Measurements from ENCODE around the gene TOB2.
"Not testable (repeated sequence)": the region's sequence is repeated elsewhere in the genome, so short reads cannot be mapped to it uniquely, and the experiment has no call there.

Gene TOB2

DNA sequence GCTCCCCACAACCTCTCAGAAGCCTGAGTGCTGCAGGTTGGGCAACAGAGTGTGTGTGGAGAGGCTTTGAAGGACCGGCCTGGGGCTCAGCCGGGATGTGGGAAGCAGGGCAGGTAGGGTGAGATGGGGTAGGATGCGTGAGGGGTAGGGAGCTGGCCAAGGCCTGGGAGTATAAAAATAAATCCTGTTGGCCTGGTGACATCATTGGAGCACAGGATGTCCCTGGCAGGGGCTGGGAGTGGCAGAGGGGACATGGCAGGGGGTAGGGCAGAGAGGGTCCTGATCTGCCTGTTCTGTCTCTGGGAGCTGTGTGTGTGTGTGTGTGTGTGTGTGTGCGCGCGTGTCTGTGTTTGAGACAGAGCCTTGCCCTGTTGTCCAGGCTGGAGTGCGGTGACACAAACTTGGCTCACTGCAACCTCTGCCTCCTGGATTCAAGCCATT, 36.3 kb downstream of the TOB2 start:
- Histone ChIP-seq H3K36me3 (ENCODE audit: control insufficient read depth, low read depth, low read length) (no peaks in the 10 kb centered on the region), H3K9ac (ENCODE audit: low read length) (no peak overlapping the region), H3K4me3 (ENCODE audit: low read length) (no peak overlapping the region), H3K4me1 (ENCODE audit: control insufficient read depth, low read depth, low read length) (peaks cover 9% of the 10 kb centered on the region), H3K9me3 (ENCODE audit: control insufficient read depth, low read depth, low read length) (no peaks in the 10 kb centered on the region), H3K27me3 (ENCODE audit: control insufficient read depth, insufficient read depth, low read length) (no peaks in the 10 kb centered on the region), H3K27ac (ENCODE audit: low read length) (no peak overlapping the region)

DNA sequence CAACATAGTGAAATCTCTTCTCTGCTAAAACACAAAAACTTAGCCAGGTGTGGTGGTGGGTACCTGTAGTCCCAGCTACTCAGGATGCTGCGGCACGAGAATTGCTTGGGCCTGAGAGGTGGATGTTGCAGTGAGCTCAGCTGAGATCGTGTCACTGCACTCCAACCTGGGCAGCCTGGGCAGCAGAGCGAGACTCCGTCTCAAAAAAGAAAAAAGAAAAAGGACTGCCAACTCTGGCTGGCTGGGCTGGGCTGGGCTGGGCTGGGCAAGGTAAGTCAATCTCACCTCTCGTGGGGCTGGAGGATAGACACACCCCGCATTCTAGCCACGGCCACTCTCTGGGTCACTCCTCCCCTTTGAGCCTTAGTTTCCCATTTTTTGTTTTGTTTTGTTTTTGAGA, 37.9 kb downstream of the TOB2 start:
- Histone ChIP-seq H3K9ac (ENCODE audit: low read length) (no peak overlapping the region), H3K36me3 (ENCODE audit: control insufficient read depth, low read depth, low read length) (no peaks in the 10 kb centered on the region), H3K4me3 (ENCODE audit: low read length) (no peak overlapping the region), H3K4me1 (ENCODE audit: control insufficient read depth, low read depth, low read length) (peaks cover 4% of the 10 kb centered on the region), H3K27me3 (ENCODE audit: control insufficient read depth, insufficient read depth, low read length) (no peaks in the 10 kb centered on the region), H3K9me3 (ENCODE audit: control insufficient read depth, low read depth, low read length) (no peaks in the 10 kb centered on the region), H3K27ac (ENCODE audit: low read length) (no peak overlapping the region)

DNA sequence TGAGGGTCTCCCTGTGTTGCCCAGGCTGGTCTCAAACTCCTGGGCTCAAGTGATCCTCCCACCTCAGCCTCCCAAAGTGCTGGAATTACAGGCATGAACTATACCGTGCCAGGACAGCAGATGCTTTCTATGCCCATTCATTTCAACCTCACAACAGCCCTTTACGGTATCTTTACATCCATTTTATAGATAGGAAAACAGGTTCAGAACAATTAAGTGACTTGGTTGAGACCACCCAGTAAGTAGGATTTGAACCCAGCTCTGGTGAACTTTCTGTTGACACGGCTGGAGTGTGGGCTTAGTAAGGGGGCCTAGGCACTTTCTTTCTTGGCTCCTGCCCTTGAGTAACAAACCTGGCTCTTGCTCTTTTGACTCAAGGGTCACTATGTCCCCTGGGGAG, 39.2 kb downstream of the TOB2 start:
- peaks cover 4% of the 10 kb centered on the region for H3K4me1 ChIP-seq (ENCODE audit: control insufficient read depth, low read depth, low read length)
- no peak overlapping the region for H3K27ac ChIP-seq (ENCODE audit: low read length)
- no peaks in the 10 kb centered on the region for H3K27me3 ChIP-seq (ENCODE audit: control insufficient read depth, insufficient read depth, low read length)
- no peak overlapping the region for H3K9ac ChIP-seq (ENCODE audit: low read length)
- H3K4me3 ChIP-seq (ENCODE audit: low read length), result no peak overlapping the region
- H3K36me3 ChIP-seq (ENCODE audit: control insufficient read depth, low read depth, low read length), result no peaks in the 10 kb centered on the region
- H3K9me3 ChIP-seq (ENCODE audit: control insufficient read depth, low read depth, low read length), result no peaks in the 10 kb centered on the region

DNA sequence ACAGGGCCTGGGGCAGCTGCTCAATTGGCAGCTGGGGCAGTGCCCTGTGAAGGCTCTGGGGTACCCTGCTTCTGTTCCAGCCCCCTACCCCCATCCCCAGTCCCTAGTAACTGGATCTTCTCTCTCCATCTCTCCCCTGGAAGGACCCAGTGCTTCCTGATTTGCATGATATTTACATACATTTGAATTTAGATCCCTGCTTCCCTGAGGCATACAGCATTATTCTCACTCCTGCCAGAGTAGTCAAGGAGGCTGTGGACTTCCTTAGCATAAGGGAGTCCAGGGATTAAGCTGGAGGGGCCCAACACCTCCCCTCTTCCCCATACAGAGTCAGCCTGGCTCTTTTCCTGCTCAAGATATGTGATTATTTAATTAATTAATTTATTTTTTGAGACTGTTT, 40.2 kb downstream of the TOB2 start:
- Histone ChIP-seq H3K9me3 (ENCODE audit: control insufficient read depth, low read depth, low read length) (no peaks in the 10 kb centered on the region), H3K9ac (ENCODE audit: low read length) (no peak overlapping the region), H3K27ac (ENCODE audit: low read length) (no peak overlapping the region), H3K4me3 (ENCODE audit: low read length) (no peak overlapping the region), H3K36me3 (ENCODE audit: control insufficient read depth, low read depth, low read length) (no peaks in the 10 kb centered on the region), H3K4me1 (ENCODE audit: control insufficient read depth, low read depth, low read length) (no peaks in the 10 kb centered on the region), H3K27me3 (ENCODE audit: control insufficient read depth, insufficient read depth, low read length) (no peaks in the 10 kb centered on the region)

DNA sequence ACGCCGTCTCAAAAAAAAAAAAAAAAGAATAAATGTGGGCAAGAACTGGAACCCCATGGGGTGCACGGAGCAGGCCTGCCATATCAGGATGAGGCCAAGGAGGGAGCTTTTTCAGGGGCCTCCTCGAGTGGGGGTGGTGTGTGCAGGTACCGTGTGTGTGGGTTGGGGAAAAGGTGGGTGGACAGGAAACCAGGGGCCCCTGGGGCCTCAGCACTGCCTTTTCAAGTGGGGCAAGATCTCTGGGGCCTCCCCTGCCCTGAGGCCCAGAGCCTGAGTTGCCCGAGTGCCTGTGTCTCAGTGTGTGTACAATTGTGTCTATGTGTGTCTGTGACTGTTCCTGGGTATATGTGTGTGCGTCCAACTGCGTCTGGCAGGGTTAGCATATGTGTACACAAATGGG, 41.0 kb downstream of the TOB2 start:
- H3K4me1 ChIP-seq (ENCODE audit: control insufficient read depth, low read depth, low read length), result no peaks in the 10 kb centered on the region
- no peaks in the 10 kb centered on the region for H3K27me3 ChIP-seq (ENCODE audit: control insufficient read depth, insufficient read depth, low read length)
- no peak overlapping the region for H3K27ac ChIP-seq (ENCODE audit: low read length)
- no peak overlapping the region for H3K9ac ChIP-seq (ENCODE audit: low read length)
- H3K9me3 ChIP-seq (ENCODE audit: control insufficient read depth, low read depth, low read length), result no peaks in the 10 kb centered on the region
- no peak overlapping the region for H3K4me3 ChIP-seq (ENCODE audit: low read length)
- H3K36me3 ChIP-seq (ENCODE audit: control insufficient read depth, low read depth, low read length), result no peaks in the 10 kb centered on the region

DNA sequence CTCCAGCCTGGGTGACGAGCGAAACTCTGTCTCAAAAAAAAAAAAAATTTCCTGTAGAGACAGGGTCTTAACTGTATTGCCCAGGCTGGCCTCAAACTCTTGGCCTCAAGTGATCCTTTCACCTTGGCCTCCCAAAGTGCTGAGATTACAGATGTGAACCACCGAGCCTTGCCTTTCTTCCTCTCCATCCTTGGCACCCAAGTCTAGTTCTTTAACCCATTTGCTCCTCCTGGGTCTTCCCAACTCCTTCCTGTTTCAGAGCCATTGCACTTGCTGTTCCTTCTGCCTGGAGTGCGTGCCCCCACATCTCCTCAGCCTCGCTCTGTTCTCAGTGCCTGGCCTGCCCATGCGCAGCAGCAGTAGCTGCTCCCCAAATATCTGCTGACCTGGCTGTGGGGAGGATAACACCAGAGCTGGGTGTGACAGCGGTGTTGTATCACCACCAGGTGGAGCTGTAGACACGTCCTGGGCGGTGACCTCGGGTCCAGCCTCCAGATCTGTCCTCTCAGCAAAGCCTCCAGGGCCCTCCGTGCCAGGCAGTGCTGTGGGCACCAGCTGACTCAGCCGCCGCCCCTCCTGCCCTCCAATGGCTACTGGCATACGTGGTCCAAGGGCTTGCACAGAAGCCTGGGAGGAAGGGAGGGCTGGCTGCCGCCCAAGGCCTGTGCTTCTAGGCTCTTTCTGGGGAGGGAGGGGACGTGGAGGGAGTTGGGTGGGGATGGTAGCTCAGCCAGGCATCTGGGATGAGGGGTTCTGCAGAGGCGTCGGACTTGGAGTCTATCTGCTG, 42.9 kb downstream of the TOB2 start:
- H3K9me3 ChIP-seq (ENCODE audit: control insufficient read depth, low read depth, low read length), result no peaks in the 10 kb centered on the region
- no peak overlapping the region for H3K27ac ChIP-seq (ENCODE audit: low read length)
- H3K4me1 ChIP-seq (ENCODE audit: control insufficient read depth, low read depth, low read length), result no peaks in the 10 kb centered on the region
- no peaks in the 10 kb centered on the region for H3K36me3 ChIP-seq (ENCODE audit: control insufficient read depth, low read depth, low read length)
- no peaks in the 10 kb centered on the region for H3K27me3 ChIP-seq (ENCODE audit: control insufficient read depth, insufficient read depth, low read length)
- H3K9ac ChIP-seq (ENCODE audit: low read length), result no peak overlapping the region
- no peak overlapping the region for H3K4me3 ChIP-seq (ENCODE audit: low read length)

DNA sequence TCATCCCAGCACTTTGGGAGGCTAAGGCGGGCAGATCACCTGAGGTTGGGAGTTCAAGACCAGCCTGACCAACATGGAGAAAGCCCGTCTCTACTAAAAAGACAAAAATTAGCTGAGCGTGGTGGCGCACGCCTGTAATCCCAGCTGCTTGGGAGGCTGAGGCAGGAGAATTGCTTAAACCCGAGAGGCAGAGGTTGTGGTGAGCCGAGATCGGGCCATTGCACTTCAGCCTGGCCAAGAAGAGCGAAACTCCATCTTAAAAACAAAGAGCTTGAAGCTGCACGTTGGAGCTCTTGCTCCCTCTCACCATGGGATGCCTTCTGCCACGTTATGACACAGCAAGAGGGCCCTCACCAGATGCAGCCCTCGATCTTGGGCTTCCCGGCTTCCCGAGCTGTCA, 43.8 kb downstream of the TOB2 start:
- not testable (repeated sequence) for H3K27ac ChIP-seq (ENCODE audit: low read length); H3K9me3 ChIP-seq (ENCODE audit: control insufficient read depth, low read depth, low read length); H3K4me1 ChIP-seq (ENCODE audit: control insufficient read depth, low read depth, low read length); H3K4me3 ChIP-seq (ENCODE audit: low read length); H3K9ac ChIP-seq (ENCODE audit: low read length); H3K36me3 ChIP-seq (ENCODE audit: control insufficient read depth, low read depth, low read length); H3K27me3 ChIP-seq (ENCODE audit: control insufficient read depth, insufficient read depth, low read length)

DNA sequence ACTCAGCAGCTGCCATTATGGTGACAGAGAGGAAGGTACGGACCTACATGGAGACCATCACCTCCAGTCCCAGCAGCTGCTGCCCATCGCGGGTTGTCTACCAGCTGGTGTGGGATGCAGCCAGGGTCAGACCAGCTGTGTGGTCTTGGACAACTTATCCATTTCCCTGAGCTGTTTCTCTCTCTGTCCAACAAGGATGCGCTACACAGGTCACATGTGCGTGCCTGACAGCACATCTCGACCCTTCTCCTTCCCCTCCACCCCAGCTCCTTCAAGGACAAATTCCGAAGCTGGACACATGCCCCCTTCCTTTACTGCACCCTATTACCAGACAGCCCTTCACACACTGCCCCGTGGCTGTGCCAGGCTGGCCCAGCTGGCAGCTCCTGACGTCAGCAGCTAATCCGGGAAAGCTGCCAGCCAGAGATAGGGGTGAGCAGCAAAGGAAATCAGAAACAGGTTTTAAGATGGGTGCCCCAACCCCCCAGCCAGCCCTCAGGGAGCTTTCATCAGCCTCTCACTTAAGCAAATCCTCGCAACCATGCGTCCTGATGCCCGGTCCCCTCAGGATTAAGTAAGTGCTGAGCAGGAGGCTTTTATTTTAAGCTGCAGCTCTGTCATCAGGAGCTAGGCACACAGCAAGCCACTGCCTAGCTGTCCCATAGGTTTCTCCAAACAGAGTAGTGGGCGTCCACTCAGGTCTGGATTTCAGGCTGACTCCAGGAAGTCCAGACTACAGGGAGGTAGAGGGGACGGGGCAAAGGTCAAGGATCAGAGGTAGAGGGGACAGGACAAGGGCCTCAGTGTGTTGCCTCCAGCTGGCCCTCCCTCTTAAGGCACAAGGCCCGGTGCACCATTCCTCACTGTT, 44.6 kb downstream of the TOB2 start:
- no peaks in the 10 kb centered on the region for H3K4me1 ChIP-seq (ENCODE audit: control insufficient read depth, low read depth, low read length)
- no peaks in the 10 kb centered on the region for H3K9me3 ChIP-seq (ENCODE audit: control insufficient read depth, low read depth, low read length)
- no peak overlapping the region for H3K27ac ChIP-seq (ENCODE audit: low read length)
- H3K9ac ChIP-seq (ENCODE audit: low read length), result no peak overlapping the region
- peaks cover 6% of the 10 kb centered on the region for H3K36me3 ChIP-seq (ENCODE audit: control insufficient read depth, low read depth, low read length)
- H3K4me3 ChIP-seq (ENCODE audit: low read length), result no peak overlapping the region
- no peaks in the 10 kb centered on the region for H3K27me3 ChIP-seq (ENCODE audit: control insufficient read depth, insufficient read depth, low read length)

DNA sequence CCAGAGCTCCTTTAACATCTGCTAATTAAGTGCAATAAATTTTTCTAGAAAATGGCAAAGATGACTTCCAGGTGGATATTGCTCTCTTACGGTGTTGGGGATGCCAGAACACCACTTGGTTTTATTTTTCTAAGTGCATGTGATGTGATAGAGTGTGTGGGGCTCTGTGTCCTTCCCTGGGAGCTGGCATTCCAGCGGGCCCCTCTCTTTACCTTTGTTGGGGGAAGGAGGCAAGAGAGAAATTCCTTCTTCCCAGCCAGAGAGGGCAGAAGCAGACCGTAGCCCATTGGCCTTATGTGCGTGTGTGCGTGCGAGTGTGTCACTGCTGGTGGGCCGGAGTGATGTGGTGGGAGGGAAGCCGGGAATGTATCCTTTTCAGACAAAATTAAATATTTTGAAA, 47.7 kb downstream of the TOB2 start:
- H3K9ac ChIP-seq (ENCODE audit: low read length), result no peak overlapping the region

DNA sequence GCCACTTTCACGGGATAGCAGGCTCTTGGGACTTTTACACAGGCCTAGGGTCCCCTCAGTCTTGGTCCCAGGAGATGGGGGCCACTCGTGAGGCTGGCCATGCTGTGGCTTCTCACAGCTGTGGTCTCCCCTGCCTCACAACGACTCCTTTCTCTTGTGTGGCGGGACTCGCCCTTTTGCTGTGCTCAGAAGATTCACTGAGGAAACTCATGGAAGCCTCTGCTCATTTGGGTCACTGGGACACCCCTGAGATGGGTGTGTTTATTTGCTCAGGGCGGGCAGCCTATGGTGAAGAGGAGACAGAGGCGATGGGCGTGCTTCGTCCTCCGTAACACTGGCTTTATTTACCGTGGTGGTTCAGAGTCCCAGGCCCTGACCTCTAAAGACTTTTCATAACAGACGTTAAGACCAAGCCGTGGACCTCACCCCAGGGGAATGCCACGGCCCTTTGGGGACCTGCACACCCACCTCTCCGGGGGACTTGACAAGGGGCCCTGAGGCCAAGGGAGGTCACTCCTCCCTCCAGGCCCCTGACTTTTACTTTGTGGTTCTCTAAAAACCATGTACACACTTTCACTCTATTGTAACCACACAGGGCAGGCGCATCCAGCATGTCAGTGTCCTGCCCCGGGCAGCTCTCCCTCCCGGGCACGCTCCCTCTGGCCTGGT, 49.3 kb downstream of the TOB2 start:
- Histone ChIP-seq H3K27me3 (ENCODE audit: control insufficient read depth, insufficient read depth, low read length) (no peaks in the 10 kb centered on the region), H3K9ac (ENCODE audit: low read length) (no peak overlapping the region), H3K36me3 (ENCODE audit: control insufficient read depth, low read depth, low read length) (peaks cover 20% of the 10 kb centered on the region), H3K9me3 (ENCODE audit: control insufficient read depth, low read depth, low read length) (no peaks in the 10 kb centered on the region), H3K4me3 (ENCODE audit: low read length) (no peak overlapping the region), H3K4me1 (ENCODE audit: control insufficient read depth, low read depth, low read length) (no peaks in the 10 kb centered on the region), H3K27ac (ENCODE audit: low read length) (no peak overlapping the region)

More for the DNA sequence above, 47.7 kb downstream of the TOB2 start:
- H3K9me3 ChIP-seq (ENCODE audit: control insufficient read depth, low read depth, low read length), result no peaks in the 10 kb centered on the region
- H3K4me1 ChIP-seq (ENCODE audit: control insufficient read depth, low read depth, low read length), result no peaks in the 10 kb centered on the region
- H3K4me3 ChIP-seq (ENCODE audit: low read length), result no peak overlapping the region
- H3K27ac ChIP-seq (ENCODE audit: low read length), result no peak overlapping the region
- no peaks in the 10 kb centered on the region for H3K27me3 ChIP-seq (ENCODE audit: control insufficient read depth, insufficient read depth, low read length)
- H3K36me3 ChIP-seq (ENCODE audit: control insufficient read depth, low read depth, low read length), result peaks cover 20% of the 10 kb centered on the region

DNA sequence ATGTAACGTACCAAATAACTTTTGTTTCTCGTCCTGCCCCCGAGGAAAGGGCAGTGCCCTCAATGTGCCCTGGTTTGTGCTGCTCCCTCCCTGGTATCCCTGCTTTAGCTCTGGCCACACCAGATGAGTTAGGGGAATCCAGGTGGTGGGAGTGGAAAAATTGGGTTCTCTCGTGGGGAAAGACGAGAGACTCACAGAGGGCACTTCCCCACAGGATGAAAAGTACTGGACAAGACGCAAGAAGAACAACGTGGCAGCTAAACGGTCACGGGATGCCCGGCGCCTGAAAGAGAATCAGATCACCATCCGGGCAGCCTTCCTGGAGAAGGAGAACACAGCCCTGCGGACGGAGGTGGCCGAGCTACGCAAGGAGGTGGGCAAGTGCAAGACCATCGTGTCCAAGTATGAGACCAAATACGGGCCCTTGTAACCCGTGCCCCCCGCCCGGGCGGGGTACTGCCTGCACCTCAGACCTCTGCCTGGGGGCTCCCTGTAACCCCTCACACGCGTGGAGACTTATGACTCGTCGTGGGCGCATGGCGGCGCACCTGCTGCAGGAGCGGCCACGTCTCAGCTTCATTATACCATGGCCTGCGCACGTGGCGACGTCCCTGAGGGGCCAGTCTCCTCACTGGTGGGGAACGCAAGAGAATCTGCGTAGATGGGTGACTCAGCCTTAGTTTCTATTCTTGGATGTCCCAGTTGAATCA, 50.9 kb downstream of the TOB2 start:
- Histone ChIP-seq H3K4me3 (ENCODE audit: low read length) (no peak overlapping the region), H3K27me3 (ENCODE audit: control insufficient read depth, insufficient read depth, low read length) (no peaks in the 10 kb centered on the region), H3K9me3 (ENCODE audit: control insufficient read depth, low read depth, low read length) (no peaks in the 10 kb centered on the region), H3K27ac (ENCODE audit: low read length) (no peak overlapping the region), H3K9ac (ENCODE audit: low read length) (no peak overlapping the region), H3K36me3 (ENCODE audit: control insufficient read depth, low read depth, low read length) (peaks cover 24% of the 10 kb centered on the region), H3K4me1 (ENCODE audit: control insufficient read depth, low read depth, low read length) (no peaks in the 10 kb centered on the region)
